Pancreas (tissue), 10 donors: ENCODE measurements around the gene TNFSF11. TPM values are rescaled to one million over a fixed set of nuclear protein-coding genes. Genes with fewer than 3 reads are reported as not detected.

Experiments used
- ATAC-seq, 4 donors: fragments of 200-7000 bp; cut with Tn5 transposase; one replicate each; pipeline versions ENCODE4 v1.8.0 to v1.9.1; 2020; ENCODE audit warnings: mild to moderate bottlenecking in 4 of 4, moderate library complexity in 4 of 4
- DNase-seq, 6 donors: peaks; one replicate each; pipeline ENCODE4 v3.0.0-alpha.2; 2020
- FAIRE-seq: peaks from 2 replicates; lab custom pipeline; 2012; peaks lifted over from hg19 to GRCh38; lab: Jason Lieb, UNC
- H3K27ac ChIP-seq, 4 donors: fragments of 200-600 bp; sonication (generic); 1 replicate in 3 of 4; 2 replicates in 1 of 4; pipeline versions ENCODE4 v1.5.0 to v1.8.0; 2020
- H3K27me3 ChIP-seq, 4 donors: fragments of 200-600 bp; one replicate each; pipeline ENCODE4 v1.8.0; 2021
- H3K36me3 ChIP-seq, 3 donors: fragments of 200-600 bp; sonication (generic) in 1 of 3; one replicate each; pipeline versions ENCODE4 v1.5.0 to v1.8.0; 2020 to 2021
- H3K4me1 ChIP-seq, 3 donors: fragments of 200-600 bp; one replicate each; pipeline ENCODE4 v1.8.0; 2021
- H3K4me3 ChIP-seq, 4 donors: fragments of 200-600 bp; sonication (generic) in 2 of 4; one replicate each; pipeline versions ENCODE4 v1.5.0 to v1.8.0; 2020 to 2021
- H3K9me3 ChIP-seq, 4 donors: fragments of 200-600 bp; one replicate each; pipeline ENCODE4 v1.8.0; 2021
- WGBS, 2 donors: extraction: QIAGEN DNeasy Blood & Tissue Kit; methylation state at CpG; one replicate each; pipeline ENCODE4 v1.1.7; 2013; 5-methylcytosine and 5-hydroxymethylcytosine counted together
- intact Hi-C, 3 donors: fragments of 100-400 bp; cut with DNase I; formaldehyde crosslinking; loops; one replicate each; pipeline versions ENCODE4 v1.11.1 to v1.14.2; 2022
- polyA plus RNA-seq, 2 donors: library from polyadenylated mRNA; stranded (reverse); fragments of 200-250 nt; gene quantifications; one replicate each; pipeline ENCODE4 v1.2.3, GENCODE V29; 2013
- total RNA-seq, 6 donors: library from RNA; stranded (reverse); fragmentation: NEBNext Ultra II Directional in 4 of 6; extraction: Animal tissue kit (Norgen Biotek cat#: 25700) in 4 of 6; gene quantifications; one replicate each; pipeline versions ENCODE4 v1.2.1 to v1.2.4, GENCODE V29; 2021 to 2023
- TF ChIP-seq, protein P1 (sequence below), 4 donors: fragments of 200-600 bp; sonication (generic) in 3 of 4; IDR thresholded peaks; one replicate each; pipeline versions ENCODE4 v1.5.0 to v1.8.0; 2021; ENCODE audit warnings: antibody characterized with exemption in 4 of 4
- donor health status: healthy with polysubstance abuse.
- donor health status: DM: no; HTN: no; CAD: no; lungs with moderate emphysema.
- donor health status: DM: no; HTN: no; CAD: no.
- donor health status: control.
- donor health status: control.
- donor health status: Bipolar disorder and iron deficiency.
- donor health status: DM: yes; HTN: yes; CAD: no.
- donor health status: DM: no; HTN: no; CAD: no.
- donor health status: DM: no; HTN: no; CAD: no.
- donor health status: DM: yes; HTN: yes; CAD: no.

TNFSF11 gene
- total and polyA plus RNA-seq, 8 donors, result 0.11 to 1.1 (median 0.26) TPM; not detected in 3

DNA sequence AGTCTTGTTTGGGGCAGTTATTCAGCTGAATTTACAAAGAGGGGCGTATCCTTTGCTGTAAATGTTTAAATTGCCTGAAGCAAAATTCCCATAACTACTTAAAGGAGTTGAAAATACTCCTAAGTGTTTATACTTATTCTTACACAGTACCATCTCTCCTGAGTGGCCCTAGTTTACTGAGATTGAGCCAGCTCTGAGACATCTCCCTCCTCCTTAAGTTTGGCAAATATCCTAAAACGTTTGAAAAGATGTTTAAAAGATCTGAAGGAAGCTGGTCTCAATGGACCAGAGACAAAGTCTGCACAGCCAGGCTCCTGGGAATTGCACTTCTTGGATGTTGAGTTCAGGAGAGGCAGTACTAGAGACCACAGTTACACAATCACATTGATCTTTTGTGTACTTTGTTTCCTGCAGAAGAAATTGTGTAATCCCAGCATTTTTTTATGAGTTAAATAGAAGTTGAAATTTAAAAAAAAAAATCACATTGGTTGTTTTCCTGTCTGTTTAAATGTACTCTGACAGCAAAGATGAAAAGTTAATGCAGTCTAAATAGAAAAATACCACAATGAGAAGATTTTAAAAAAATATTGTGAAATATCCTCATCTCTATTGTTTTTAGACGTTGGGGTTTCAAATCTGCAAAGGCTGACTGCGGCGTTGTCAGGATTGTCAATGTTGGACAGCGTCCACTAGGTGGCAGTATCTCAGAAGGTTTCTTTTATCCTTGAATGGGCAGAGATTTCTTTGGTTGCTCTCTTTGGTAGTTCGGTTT is 20.7 kb downstream of the TNFSF11 start:
- TF ChIP-seq, protein P1, sequence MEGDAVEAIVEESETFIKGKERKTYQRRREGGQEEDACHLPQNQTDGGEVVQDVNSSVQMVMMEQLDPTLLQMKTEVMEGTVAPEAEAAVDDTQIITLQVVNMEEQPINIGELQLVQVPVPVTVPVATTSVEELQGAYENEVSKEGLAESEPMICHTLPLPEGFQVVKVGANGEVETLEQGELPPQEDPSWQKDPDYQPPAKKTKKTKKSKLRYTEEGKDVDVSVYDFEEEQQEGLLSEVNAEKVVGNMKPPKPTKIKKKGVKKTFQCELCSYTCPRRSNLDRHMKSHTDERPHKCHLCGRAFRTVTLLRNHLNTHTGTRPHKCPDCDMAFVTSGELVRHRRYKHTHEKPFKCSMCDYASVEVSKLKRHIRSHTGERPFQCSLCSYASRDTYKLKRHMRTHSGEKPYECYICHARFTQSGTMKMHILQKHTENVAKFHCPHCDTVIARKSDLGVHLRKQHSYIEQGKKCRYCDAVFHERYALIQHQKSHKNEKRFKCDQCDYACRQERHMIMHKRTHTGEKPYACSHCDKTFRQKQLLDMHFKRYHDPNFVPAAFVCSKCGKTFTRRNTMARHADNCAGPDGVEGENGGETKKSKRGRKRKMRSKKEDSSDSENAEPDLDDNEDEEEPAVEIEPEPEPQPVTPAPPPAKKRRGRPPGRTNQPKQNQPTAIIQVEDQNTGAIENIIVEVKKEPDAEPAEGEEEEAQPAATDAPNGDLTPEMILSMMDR (IDR thresholded peaks at IDR 0.05), result peak; percentile 74 to 86 (median 78)
- WGBS, 2 donors, result 5% methylated on average over 7 of the region's 7 CpGs
- Histone ChIP-seq H3K27ac (no peak overlapping the region), H3K4me1 (no peaks in the 10 kb centered on the region), H3K4me3 (no peak overlapping the region), H3K27me3 (no peaks in the 10 kb centered on the region), H3K36me3 (no peaks in the 10 kb centered on the region), H3K9me3 (no peaks in the 10 kb centered on the region)
- peak; percentile 94 for FAIRE-seq
- peak in 4 of 6 donors; percentile 18 to 60 (median 23) for DNase-seq
- ATAC-seq, result peak; percentile 67 to 93 (median 88)
- intact Hi-C loops, result no loop called here

DNA sequence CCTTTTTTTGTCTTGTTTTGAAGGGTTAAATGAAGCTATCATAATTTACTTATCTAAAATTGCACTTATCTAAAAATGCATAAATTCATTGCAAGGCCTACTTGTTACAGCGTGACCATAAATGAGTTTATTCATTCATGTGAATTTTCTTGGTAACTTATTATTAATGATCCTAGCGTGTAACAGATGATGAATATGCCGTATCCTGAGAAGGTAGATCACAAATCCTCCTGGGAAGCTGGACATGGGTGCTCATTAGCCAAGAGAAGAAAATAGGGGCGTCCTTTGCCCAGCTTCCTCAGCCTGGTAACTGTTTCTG is 21.3 kb downstream of the TNFSF11 start:
- no peak for DNase-seq
- ATAC-seq, result no peak
- Histone ChIP-seq H3K27ac (no peak overlapping the region), H3K9me3 (no peaks in the 10 kb centered on the region), H3K36me3 (no peaks in the 10 kb centered on the region), H3K4me1 (no peaks in the 10 kb centered on the region), H3K4me3 (no peak overlapping the region), H3K27me3 (no peaks in the 10 kb centered on the region)
- WGBS, 2 donors, result 19 to 26% methylated on average over 4 of the region's 4 CpGs
- FAIRE-seq, result no peak
- intact Hi-C loops, result no loop called here
- TF ChIP-seq, protein P1 (IDR thresholded peaks at IDR 0.05), result no peak

DNA sequence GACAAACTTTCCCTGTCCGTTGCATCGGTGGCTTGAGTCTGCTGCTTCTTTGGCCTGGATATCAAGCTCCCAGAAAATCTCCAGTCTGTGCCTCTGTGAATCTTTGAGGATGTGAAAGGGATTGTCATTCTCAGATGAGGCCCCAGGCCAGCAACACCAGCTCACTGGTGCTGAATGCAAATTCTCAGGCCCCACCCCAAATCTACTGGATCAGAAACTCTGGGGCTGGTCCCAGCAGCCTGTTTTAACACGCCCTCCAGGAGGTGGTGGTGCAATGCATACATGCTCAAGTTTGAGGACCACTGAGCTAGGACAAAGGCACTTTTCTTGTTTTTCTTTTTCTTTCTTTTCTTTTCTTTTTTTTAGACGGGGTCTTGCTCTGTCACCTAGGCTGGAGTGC is 23.6 kb downstream of the TNFSF11 start:
- TF ChIP-seq, protein P1 (IDR thresholded peaks at IDR 0.05), result no peak
- no peak for FAIRE-seq
- no peak overlapping the region for H3K27ac ChIP-seq
- 77 to 83% methylated on average over 4 of the region's 4 CpGs for WGBS, 2 donors
- DNase-seq, result no peak
- peaks cover 0 to 1% (median 0%) of the 10 kb centered on the region in 3 donors for H3K4me1 ChIP-seq
- no peaks in the 10 kb centered on the region for H3K9me3 ChIP-seq
- intact Hi-C loops, result no loop called here
- ATAC-seq, result no peak
- H3K36me3 ChIP-seq, result no peaks in the 10 kb centered on the region
- H3K27me3 ChIP-seq, result no peaks in the 10 kb centered on the region
- no peak overlapping the region for H3K4me3 ChIP-seq

DNA sequence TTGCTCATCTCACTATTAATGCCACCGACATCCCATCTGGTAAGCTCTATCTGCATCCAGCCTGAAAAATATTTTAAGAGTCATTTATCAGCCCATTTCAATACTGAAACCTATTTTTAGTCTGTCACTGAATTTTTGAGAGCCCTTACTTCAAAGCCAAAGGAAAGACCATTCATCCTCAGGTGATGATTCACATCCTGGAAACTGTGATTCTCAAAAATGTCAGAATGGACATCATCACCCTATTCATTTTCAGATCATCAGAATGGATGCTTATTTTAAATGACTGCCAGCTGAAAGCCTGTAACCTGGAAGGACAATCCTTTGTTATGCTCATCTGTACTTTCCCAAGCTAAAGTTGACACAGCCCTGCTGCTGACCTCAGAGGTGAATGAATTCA is 27.0 kb downstream of the TNFSF11 start:
- Histone ChIP-seq H3K4me1 (peaks cover 0 to 5% (median 0%) of the 10 kb centered on the region in 3 donors), H3K4me3 (no peak overlapping the region), H3K9me3 (no peaks in the 10 kb centered on the region), H3K27me3 (no peaks in the 10 kb centered on the region), H3K36me3 (no peaks in the 10 kb centered on the region), H3K27ac (no peak overlapping the region)
- FAIRE-seq, result no peak
- DNase-seq, result no peak
- 85 to 90% methylated on average over 1 of the region's 1 CpG for WGBS, 2 donors
- no peak for ATAC-seq
- intact Hi-C loops, result no loop called here
- TF ChIP-seq, protein P1 (IDR thresholded peaks at IDR 0.05), result no peak

DNA sequence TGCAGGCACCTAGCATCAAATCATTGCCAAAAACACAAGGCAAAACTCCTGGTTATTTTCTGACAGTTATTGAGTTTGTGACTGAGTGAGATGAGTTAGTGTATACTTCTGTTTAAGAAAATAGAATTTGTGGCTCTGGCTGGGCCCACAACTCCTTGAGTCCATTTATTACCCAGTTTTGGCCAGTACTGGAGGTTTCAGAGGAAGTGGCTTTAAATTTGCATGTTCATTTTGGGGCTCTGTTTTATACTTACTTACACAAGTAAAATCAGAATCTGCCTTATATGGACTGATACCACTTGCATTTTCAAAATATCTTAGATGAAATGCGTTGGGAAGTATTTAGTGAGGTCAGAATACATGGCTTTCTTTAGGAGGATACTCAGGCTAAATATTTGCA is 29.0 kb downstream of the TNFSF11 start:
- Histone ChIP-seq H3K27ac (no peak overlapping the region), H3K4me3 (no peak overlapping the region), H3K9me3 (no peaks in the 10 kb centered on the region), H3K4me1 (peaks cover 0 to 5% (median 0%) of the 10 kb centered on the region in 3 donors), H3K36me3 (no peaks in the 10 kb centered on the region), H3K27me3 (no peaks in the 10 kb centered on the region)
- TF ChIP-seq, protein P1 (IDR thresholded peaks at IDR 0.05), result no peak
- no peak for ATAC-seq
- WGBS, 2 donors, result 75 to 83% methylated on average over 1 of the region's 1 CpG
- no peak for FAIRE-seq
- no peak for DNase-seq
- intact Hi-C loops, result no loop called here
